GM21717 (cell line): ENCODE results near the gene BLOC1S4.

Source experiments
- ATAC-seq: cut with Tn5 transposase; IDR thresholded peaks from one replicate; pipeline ENCODE4 v1.9.1; 2021; ENCODE audit warnings: mild to moderate bottlenecking, moderate library complexity; ENCODE audit not compliant: unreplicated experiment

The BLOC1S4 gene

DNA sequence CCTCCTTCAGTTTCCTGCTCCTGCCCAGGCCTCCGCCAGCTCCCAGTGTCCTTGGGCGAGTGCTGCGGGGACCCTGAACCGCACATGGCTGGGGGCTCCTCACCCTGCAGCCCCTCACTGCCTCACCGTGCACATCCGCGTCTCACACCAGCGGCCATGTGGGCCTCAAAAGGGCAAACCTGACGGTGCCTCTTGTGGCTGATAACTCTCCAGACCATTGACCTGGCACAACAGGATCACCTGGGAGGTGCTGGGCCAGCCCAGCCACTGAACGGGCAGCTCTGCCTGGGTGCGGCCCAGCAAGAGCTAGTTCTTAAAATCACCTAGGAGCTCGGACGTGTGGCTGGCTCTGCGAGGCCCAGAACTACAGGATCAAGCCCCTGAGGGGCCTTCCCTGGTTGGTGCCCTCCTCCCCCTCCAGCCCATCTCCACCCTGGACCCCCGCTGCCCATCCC lies 26.4 kb upstream of the BLOC1S4 start:
- ATAC-seq, result no peak

DNA sequence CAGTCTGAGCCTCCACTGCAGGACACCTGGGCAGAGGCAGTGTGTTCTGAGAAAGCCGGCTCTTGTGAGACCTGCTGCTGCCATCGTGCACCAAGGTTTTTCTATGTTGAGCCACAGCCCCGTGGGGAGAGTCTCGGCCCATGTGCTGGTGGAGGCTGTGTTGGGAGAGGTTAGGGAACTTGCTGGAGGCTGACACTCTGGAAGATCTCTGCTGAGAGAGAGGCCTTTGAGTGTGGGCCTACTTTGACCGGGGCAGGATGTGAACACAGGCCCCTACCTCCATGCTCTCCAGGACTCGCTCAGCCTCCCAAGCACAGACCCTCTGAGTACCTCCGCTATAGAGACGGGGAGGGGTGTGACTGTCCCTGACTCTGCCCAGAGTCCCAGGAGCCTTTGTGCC lies 23.6 kb upstream of the BLOC1S4 start:
- no peak for ATAC-seq

DNA sequence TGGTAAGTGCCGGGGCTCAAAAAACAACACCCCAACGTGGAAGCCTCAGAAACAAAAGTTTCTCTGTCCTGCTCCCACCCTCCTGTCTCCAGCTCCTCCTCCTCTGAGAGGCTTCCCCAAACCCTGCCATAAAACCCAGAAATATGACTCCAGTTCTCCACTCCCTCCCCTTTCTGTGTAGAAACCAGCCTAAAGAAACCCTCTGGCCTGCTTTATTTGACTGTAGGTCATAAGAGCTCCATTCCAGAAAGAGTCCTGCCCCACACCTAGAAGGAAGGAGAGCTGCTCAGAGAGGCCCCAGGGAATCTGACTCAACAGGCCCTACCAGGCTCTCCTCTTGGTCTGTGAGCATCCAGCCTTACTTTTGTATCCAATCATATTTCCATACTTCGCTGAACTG lies 23.2 kb upstream of the BLOC1S4 start:
- no peak for ATAC-seq

DNA sequence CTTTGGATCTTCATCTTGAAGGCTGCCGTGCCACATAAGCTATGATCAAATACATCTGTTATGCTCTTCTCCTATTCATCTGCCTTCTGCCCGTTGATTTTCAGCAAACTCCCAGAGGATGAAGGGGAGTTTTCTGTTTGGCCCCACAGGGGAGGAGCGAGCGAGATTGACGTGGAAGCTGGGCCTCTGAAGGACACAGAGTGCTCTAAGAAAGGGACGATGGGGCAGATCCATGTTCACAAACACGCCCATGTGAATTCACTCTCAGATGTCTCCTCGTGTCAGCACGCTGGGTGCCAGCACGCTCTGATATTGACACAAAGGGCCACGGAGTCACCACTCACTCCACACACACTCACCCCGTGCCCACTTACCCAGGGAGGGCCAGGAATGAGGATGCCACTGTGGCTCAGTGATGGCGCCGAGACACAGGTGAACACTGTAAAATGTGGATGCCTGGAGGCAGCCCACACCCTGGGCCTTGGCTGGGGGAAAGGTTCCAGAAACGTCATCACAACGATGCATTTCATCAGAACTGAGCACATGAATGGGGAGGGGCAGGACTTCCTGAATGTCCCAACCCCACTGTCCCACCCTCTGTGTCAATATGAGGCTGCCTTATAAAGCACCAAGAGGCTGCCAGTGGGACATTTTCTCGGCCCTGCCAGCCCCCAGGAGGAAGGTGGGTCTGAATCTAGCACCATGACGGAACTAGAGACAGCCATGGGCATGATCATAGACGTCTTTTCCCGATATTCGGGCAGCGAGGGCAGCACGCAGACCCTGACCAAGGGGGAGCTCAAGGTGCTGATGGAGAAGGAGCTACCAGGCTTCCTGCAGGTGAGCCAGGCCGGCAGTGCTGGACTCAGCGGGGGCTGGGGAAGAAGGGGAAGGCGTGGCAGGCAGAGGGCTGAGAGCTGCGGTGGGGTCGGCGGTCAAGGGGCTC lies 22.5 kb upstream of the BLOC1S4 start, which contains the start of gene S100P:
Gene S100P (plus strand): TSS at position 648 of the 946 bp plus-strand sequence. CDS start 55 bp downstream, at position 703.
- ATAC-seq, result no peak

DNA sequence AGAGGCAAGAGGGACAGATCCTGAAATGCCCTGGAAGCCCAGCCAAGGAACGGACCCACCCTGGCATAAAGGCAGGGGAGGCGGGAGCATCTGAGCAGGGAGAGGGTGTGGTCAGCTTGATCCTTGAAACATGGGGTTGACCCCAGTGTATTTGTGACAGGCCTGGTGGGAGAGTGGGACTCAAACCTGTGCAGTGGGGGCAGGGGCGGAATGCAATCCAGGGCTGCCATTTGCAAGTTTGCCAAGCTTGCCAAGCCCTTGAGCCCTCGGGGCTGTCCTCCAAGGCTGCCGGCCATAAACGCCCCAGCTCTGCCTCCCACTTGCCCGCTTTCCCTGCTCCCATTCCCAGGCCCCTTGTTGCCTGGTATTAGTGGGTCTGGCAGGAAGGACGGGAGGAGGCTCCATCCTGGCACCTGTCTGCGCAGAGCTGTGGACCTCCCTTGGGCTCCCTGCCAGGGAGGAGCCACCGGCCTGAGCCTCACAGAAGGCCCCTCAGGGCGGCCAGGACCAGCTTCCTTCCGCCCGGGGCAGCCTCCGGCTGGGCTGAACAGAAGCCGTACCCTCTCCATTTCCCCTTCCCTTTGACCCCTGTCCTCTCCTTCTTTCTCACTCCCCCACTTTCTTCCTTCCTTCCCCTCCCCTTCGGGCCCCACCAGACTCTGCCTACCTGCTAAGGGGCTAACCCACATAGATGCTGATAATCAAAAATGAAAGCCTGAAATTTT lies 21.6 kb upstream of the BLOC1S4 start:
- ATAC-seq, result no peak

DNA sequence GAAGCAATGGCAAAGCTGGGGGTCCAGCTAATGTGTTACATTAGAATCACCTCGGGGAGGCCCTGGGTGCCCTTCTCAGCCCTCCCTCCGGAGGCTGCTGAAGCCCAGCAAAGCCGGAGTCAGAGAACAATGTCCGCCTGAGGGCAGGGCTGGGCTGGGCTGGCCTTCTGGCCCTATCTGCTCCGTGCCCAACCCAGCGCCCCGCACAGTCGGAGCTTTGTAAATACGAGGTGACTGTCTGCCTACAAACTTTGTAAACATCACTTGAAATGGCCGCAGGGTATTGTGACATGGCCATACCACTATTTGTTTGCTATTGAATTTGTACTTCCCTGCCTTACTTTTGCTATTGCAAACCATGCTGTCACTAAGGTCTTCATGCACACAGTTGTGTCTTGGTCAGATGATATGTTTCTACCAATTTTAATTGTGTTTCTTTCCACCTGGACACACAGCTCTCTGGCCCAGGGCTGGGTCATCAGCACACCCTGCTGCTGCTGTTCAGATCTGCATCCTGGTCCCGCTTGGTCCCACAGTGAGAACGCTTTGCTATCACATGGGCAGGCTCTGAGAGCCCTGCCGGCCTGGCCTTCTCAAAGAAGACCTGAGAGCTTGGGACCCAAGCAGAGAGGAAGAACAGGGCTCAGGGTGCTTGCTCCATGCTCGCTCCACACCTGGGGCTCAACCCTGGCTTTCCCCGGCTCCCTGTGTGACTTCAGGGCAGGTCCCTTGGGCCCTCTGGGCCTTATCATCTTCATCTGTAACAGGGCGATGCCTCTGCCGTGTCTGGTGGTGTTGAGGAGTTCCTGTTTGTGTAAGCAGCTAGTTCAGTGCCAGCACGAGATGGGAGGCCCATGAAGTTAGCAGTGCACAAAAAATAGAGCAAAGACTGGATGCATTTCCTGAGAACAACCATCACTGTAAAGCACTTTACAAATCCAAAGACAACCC lies 20.0 kb upstream of the BLOC1S4 start:
- no peak for ATAC-seq

DNA sequence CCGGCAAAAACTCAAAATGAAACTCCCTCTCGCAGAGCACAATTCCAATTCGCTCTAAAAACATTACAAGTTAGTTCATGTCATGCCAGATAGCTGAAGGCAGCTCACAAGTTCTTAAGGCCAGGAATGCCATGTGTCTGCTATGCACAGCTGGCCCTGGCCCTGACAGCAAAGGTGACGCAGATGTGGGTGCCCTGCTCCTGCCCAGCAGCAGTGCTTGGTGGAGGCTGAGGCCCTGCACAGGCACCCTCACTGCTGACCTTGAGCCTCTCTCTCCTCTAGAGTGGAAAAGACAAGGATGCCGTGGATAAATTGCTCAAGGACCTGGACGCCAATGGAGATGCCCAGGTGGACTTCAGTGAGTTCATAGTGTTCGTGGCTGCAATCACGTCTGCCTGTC lies 19.4 kb upstream of the BLOC1S4 start:
- no peak for ATAC-seq

DNA sequence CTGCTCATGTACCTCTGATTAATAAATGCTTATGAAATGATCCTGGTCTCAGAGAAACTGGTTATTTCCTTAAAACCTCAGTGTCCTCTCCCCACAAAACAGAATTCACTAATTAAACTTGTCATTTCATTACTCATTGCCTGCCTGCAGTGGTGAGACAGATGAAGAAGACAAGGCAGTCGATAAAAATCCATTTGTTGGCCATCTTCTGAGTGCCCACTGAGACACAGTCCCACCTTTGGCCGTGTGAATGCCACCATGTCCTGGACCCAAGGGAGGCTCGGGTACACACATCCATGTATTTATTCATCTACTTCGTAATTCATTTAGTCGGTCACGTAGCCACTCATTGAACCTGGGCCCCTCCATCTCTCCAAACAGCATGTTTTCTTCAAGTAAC lies 18.8 kb upstream of the BLOC1S4 start:
- ATAC-seq, result no peak

DNA sequence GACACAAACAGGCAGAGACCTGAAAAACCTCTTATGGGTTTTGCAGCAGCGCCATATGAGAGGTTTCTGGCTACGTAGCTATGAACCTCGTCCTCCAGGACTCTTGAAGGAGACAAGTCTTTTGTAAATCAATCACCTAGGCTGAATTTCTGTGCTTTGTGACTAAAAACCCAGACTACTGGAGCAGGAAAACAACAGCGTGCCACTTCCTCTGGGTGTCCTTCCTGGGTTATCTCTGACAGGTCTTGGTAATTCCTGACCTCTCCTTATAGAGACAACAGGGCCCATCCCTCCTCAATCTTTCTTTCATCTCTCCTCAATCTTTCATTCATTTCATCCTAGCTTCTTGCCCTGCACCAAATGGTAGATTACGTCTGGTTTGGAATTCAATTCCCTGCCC lies 16.6 kb upstream of the BLOC1S4 start:
- ATAC-seq, result no peak

DNA sequence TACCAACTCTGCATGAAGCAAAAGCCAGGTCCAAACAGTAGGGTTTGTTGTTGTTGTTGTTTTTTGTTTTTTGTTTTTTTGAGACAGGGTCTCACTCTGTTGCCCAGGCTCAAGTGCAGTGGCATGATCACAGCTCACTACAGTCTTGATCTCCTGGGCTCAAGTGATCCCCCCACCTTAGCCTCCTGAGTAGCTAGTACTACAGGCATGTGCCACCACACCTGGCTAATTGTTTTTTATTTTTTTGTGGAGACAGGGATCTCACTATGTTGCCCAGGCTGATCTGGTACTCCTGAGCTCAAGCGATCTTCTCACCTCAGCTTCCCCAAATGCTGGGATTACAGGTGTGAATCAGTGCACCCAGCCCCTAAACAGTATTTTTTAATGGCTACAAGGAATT lies 16.1 kb upstream of the BLOC1S4 start:
- ATAC-seq, result no peak

DNA sequence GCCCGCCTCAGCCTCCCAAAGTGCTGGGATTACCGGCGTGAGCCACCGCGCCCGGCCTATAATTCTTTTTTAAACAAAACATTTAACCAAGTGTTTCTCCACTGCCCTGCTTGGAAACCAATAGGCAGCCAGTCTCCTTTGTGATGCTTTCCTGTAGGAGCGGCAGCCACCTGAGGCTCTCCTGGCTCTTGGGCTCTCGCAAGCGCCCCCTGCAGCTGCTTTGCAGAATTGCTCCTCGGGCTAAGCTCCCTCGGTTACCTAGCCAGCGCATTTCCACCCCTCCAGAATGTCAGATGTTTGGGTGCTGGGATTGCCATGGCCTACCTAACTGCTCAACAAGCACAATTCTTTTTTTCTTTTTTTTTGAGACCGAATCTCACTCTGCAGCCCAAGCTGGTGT lies 14.6 kb upstream of the BLOC1S4 start:
- ATAC-seq, result no peak

DNA sequence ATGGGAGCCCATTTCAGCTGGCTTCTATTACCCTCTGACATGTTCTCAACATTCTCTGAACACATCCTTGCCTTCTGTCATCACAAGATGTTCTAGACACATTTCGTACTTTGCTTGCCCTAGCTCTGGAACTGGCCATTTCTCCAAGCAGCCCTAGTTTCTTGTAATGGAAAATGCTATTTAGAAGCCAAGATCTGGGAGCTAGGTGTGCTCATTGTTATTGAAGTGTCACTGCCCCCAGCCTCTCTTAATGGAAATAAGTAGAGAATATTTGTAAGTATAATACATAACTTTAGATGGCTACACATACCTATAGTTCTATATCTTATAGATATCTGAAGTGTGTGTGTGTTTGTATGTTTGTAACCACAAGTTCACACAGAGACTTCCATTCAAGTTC lies 13.2 kb upstream of the BLOC1S4 start:
- ATAC-seq, result no peak

DNA sequence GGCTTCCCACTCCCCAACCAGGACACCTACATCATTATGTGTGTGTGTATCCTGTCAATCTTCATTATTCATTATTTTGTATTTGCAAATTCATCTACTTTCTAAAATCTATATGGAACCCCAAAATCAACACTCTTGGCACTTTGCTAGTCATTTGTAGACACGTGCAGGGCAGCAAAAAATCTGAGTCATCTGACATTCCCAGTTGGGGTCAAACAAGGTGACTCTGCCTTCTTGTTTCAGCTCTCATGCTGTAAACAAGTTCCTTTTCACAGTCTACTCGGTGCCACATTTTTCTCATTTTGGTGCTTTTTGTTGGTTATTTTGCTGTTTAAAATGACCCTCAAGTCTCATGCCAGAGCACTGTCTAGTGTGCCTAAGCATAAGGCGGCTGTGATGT lies 12.2 kb upstream of the BLOC1S4 start:
- no peak for ATAC-seq

DNA sequence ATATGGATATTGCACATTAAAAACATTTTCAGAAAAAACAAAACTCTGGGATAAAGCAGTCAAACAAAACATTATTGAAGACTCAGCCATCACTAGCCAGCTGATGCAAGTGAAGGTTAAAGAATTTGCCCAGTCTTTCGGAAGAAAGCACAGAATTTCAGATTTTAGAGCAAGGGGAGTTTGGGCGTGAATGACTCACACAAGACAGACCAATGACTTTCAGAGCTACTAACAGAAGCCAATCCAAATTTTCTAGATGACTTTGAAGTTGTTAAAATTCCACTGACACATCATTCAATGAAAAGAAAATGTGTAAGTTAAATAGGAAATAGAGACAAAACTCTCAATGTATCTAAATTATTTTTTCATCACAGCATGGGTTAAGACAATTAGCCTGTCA lies 10.3 kb upstream of the BLOC1S4 start:
- no peak for ATAC-seq

DNA sequence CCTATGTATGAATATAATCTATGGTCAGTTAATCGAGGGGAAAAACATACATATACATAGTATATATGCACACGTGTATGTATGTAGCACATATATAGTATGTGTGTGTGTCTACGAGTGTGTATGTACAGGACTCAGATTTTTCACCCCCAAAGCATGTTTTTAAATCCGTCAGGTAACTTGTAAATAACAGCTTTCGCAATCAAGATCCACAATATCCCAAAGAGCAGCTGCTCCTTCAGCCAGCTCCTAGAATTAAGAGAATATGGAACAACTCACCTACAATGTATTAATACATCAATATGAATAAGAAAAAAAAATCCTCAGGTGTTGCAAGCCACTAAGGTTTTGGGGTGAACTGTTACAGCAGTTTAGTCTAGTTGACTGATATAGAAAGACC lies 9.8 kb upstream of the BLOC1S4 start:
- ATAC-seq, result no peak

DNA sequence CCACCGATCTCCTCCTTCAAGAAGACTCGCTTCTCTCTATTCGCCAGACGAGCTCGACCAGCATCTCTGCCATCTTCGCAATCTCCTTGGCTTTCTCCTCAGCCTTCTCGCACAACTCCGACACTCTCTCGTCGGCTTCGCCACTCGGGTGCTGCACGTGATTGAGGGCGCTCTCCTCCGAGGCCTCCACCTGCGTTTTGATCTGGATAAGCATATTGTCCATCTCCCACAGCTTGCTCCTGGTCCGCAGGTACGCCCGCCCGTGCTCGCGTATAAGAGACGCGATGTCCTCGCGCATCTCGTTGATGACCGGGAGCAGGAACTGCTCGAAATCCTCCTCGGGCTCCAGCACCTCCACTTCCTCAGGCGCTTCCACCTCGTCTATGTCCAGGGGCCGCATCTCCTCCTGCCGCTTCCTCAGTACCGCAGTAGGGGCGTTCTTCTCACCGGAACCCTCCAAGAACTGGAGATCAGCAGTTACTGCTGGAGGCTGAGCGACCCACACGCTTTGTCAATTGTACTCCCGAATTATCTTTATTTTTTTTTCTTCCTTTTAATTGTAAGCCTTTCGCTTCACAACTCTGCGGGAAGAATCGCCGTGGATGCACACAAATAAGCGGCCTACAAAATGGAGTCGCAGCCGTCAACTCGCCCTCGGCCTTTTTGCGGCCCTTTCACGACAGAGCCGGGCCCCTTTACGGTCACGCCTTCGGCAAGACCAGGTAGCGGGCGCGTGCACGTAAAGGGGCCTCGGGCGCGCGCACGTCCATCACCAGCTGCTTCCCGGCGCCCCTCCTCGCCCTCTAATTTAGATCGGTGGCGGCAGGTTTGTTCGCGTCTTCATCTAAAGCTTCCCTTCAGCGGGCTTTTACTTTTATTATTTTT lies 6.5 kb upstream of the BLOC1S4 start, which contains the start of gene MRFAP1L1:
Gene MRFAP1L1 (minus strand): TSS at position 636 of the 885 bp plus-strand sequence. CDS start 236 bp downstream, at position 400.
- peak; percentile 51 for ATAC-seq

DNA sequence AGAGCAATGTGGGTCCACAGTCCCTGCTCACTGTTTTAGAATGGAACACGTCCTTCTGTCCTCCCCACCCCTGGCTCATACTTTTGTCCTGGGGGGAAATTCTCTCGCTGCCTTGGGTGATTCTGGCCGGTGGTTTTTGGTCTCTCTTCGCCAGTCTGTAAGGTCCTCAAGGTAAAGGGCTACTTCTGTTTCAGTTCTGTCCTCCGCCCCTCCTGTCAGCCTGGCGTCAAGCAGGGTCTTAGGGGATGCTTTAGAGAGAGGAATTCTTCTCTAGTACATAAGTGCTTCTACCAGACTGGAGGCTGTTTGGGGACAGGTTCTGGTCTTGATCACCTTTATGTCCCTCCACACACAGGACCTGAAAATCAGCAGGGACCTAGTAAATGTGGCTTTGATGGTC lies 5.7 kb upstream of the BLOC1S4 start:
- no peak for ATAC-seq

DNA sequence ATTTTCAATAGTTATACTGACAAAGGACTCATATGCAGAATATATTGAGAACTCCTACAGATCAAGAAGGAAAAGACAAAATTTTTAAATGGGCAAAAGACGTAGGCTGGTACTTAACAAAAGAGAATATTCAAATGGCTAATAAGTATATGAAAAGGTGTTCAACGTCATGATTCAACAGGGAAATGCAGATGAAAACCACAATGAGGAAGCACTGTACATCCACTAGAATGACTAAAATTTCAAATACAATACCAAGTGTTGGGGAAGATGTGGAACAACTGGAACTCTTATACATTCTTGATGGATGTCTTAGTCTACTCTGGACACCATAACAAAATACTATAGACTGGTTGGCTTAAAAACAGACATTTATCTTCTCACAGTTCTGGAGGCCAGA lies 5.0 kb upstream of the BLOC1S4 start:
- ATAC-seq, result no peak

DNA sequence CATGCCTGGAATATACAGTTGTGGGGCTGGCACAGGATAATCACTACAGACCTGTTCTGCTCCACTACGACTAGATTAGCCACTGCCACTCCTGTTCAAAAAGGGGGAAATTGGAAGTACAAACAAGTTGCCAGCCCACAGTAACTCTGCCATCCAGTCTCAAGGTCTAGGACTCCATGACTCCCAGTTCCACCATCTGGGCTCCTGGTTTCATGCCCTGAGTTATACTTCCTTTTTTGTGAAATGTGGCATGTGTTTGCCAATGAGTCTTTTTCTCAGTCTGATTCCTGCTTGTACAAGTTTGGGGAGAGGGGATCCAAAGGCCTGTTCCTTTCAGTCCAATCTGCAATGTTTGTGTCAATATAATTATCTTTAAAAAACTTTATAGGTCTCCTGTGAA lies 1.0 kb upstream of the BLOC1S4 start:
- ATAC-seq, result no peak

DNA sequence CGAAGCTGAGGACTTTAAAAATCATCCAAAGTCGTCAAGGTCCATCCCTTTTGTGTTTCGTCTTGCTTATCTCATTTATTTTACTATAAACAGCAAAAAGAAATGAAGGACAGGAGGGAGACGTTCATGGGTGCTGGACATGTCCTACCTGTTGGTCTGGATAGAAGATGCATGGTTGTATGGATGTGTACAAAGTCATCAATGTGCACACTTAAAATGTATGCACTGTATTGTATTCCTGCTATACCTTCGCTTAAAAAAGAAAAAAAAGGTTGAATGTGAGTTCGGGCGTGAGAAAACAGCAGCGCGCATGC lies 313 bp upstream of the BLOC1S4 start:
- no peak for ATAC-seq
